CD4-positive, alpha-beta T cell treated with Interleukin-17A for 4 hours (primary cell): ENCODE results near the gene HPGD.
"Not testable (repeated sequence)": the region's sequence is repeated elsewhere in the genome, so short reads cannot be mapped to it uniquely, and the experiment has no call there.

ENCODE experiments used
- DNase-seq: peaks from one replicate; pipeline ENCODE4 v3.0.0-alpha.2; 2020; ENCODE audit warnings: mixed read lengths

Gene HPGD

GRCh38 chr4:174524242-174524641 lies 2.0 kb upstream of the HPGD start:
- DNase-seq, result peak; percentile 5

GRCh38 chr4:174523025-174523693 lies 871 bp upstream of the HPGD start:
- no peak for DNase-seq

GRCh38 chr4:174521800-174522182 lies 497 bp downstream of the HPGD start:
- no peak for DNase-seq

GRCh38 chr4:174520660-174521059 lies 1.6 kb downstream of the HPGD start:
- DNase-seq, result no peak

GRCh38 chr4:174517502-174518445 lies 4.5 kb downstream of the HPGD start:
- DNase-seq, result no peak

GRCh38 chr4:174516794-174517193 lies 5.5 kb downstream of the HPGD start:
- DNase-seq, result no peak

- no peak for DNase-seq
These were observed 5.9 kb downstream of the HPGD start for GRCh38 chr4:174516345-174516744.

- no peak for DNase-seq
These were observed 9.5 kb downstream of the HPGD start for GRCh38 chr4:174512745-174513144.

GRCh38 chr4:174505892-174506291 lies 16.4 kb downstream of the HPGD start:
- no peak for DNase-seq

GRCh38 chr4:174505007-174505406 lies 17.3 kb downstream of the HPGD start:
- no peak for DNase-seq

- no peak for DNase-seq
These were observed 19.1 kb downstream of the HPGD start for GRCh38 chr4:174503079-174503715.

GRCh38 chr4:174496631-174497432 lies 25.5 kb downstream of the HPGD start:
- DNase-seq, result no peak

GRCh38 chr4:174495626-174496025 lies 26.7 kb downstream of the HPGD start:
- DNase-seq, result no peak

- DNase-seq, result no peak
These were observed 27.6 kb downstream of the HPGD start for GRCh38 chr4:174494726-174495125.

- DNase-seq, result no peak
These were observed 28.1 kb downstream of the HPGD start for GRCh38 chr4:174494146-174494545.

- DNase-seq, result no peak
These were observed 31.8 kb downstream of the HPGD start for GRCh38 chr4:174490451-174490961.

- not testable (repeated sequence) for DNase-seq
These were observed 33.9 kb downstream of the HPGD start for GRCh38 chr4:174488368-174488767.

- no peak for DNase-seq
These were observed 37.3 kb downstream of the HPGD start for GRCh38 chr4:174485025-174485424.

GRCh38 chr4:174483792-174484191 lies 38.5 kb downstream of the HPGD start:
- no peak for DNase-seq

GRCh38 chr4:174479140-174479539 lies 43.1 kb downstream of the HPGD start:
- DNase-seq, result no peak

- no peak for DNase-seq
These were observed 46.8 kb downstream of the HPGD start for GRCh38 chr4:174475528-174475927.

- DNase-seq, result no peak
These were observed 47.7 kb downstream of the HPGD start for GRCh38 chr4:174474457-174475075.
